Vagina (tissue), 2 donors: Measurements from ENCODE around the gene DNAAF2. TPM values are rescaled to one million over a fixed set of nuclear protein-coding genes. Genes with fewer than 3 reads are reported as not detected.

ENCODE experiments used
- DNase-seq, 2 donors: peaks; one replicate each; pipeline ENCODE4 v3.0.0-alpha.2; 2017; ENCODE audit errors: extremely low spot score in 2 of 2
- H3K27ac ChIP-seq: fragments of 200-600 bp; sonication (generic); one replicate; pipeline ENCODE4 v1.5.1; 2019
- H3K27me3 ChIP-seq: fragments of 200-600 bp; sonication (generic); one replicate; pipeline ENCODE4 v1.5.1; 2019
- H3K36me3 ChIP-seq, 2 donors: fragments of 200-600 bp; sonication (generic); one replicate each; pipeline ENCODE4 v1.5.1; 2017 to 2019
- H3K4me1 ChIP-seq: fragments of 200-600 bp; sonication (generic); one replicate; pipeline ENCODE4 v1.5.1; 2019
- H3K4me3 ChIP-seq, 2 donors: fragments of 200-600 bp; sonication (generic); 1 replicate in 1 of 2; 2 replicates in 1 of 2; pipeline ENCODE4 v1.5.1; 2016 to 2019
- H3K9me3 ChIP-seq: fragments of 200-600 bp; sonication (generic); one replicate; pipeline ENCODE4 v1.5.1; 2019
- CTCF ChIP-seq, 3 experiments: fragments of 450-650 bp in 2 of 3; fragments of 200-600 bp in 1 of 3; sonication (generic) in 1 of 3; IDR thresholded peaks; one replicate each; pipeline ENCODE4 v1.5.1; 2017 to 2019; ENCODE audit warnings: antibody characterized with exemption in 3 of 3, mild to moderate bottlenecking in 2 of 3, moderate library complexity in 2 of 3
- POLR2A ChIP-seq, 2 donors: fragments of 450-650 bp; IDR thresholded peaks; one replicate each; pipeline ENCODE4 v1.6.1; 2017; ENCODE audit warnings: antibody characterized with exemption in 2 of 2, mild to moderate bottlenecking in 2 of 2, moderate library complexity in 2 of 2
- POLR2AphosphoS5 ChIP-seq, 2 donors: sonication (generic); formaldehyde crosslinking; IDR thresholded peaks; one replicate each; pipeline ENCODE4 v1.9.0; 2017; ENCODE audit warnings: antibody characterized with exemption in 2 of 2, mild to moderate bottlenecking in 2 of 2, low read depth in 1 of 2; ENCODE audit not compliant: insufficient read depth in 1 of 2
- intact Hi-C: fragments of 100-400 bp; cut with DNase I; formaldehyde crosslinking; loops from one replicate; pipeline ENCODE4 v1.15.1; 2023
- total RNA-seq: library from RNA; depleted of rRNA; stranded (reverse); fragments of >200 nt; gene quantifications from one replicate; pipeline ENCODE4 v1.2.3, GENCODE V29; 2016

Gene DNAAF2
- total RNA-seq, 1 donor from 2014 or later = 7.9 TPM

- no peak overlapping the region for H3K4me3 ChIP-seq
- intact Hi-C loops = loop anchor here (2.0 kb wide), 1 partner anchor 49 kb away; no protein-coding TSS in a partner anchor
- peaks cover 40% of the 10 kb centered on the region for H3K4me1 ChIP-seq
- H3K9me3 ChIP-seq = no peaks in the 10 kb centered on the region
- H3K27ac ChIP-seq = no peak overlapping the region
- no peak for DNase-seq
- TF ChIP-seq POLR2AphosphoS5 (IDR thresholded peaks at IDR 0.05; ENCODE audit: insufficient read depth in 1 of 2, low read depth in 1 of 2) (no peak), POLR2A (IDR thresholded peaks at IDR 0.05) (no peak), CTCF (IDR thresholded peaks at IDR 0.05) (no peak)
- no peaks in the 10 kb centered on the region for H3K36me3 ChIP-seq
- no peaks in the 10 kb centered on the region for H3K27me3 ChIP-seq
Observed at GRCh38 chr14:49641697-49642129, 6.7 kb upstream of the DNAAF2 start.

GRCh38 chr14:49640540-49641417 lies 5.7 kb upstream of the DNAAF2 start:
- no peaks in the 10 kb centered on the region for H3K36me3 ChIP-seq
- H3K4me1 ChIP-seq = peaks cover 49% of the 10 kb centered on the region
- intact Hi-C loops = loop anchor here (2.0 kb wide), 1 partner anchor 50 kb away; no protein-coding TSS in a partner anchor
- H3K27me3 ChIP-seq = no peaks in the 10 kb centered on the region
- no peak overlapping the region for H3K27ac ChIP-seq
- TF ChIP-seq POLR2AphosphoS5 (IDR thresholded peaks at IDR 0.05; ENCODE audit: insufficient read depth in 1 of 2, low read depth in 1 of 2) (no peak), POLR2A (IDR thresholded peaks at IDR 0.05) (no peak), CTCF (IDR thresholded peaks at IDR 0.05) (no peak)
- H3K9me3 ChIP-seq = no peaks in the 10 kb centered on the region
- no peak for DNase-seq
- no peak overlapping the region for H3K4me3 ChIP-seq

GRCh38 chr14:49637534-49638078 lies 2.6 kb upstream of the DNAAF2 start:
- TF ChIP-seq POLR2AphosphoS5 (IDR thresholded peaks at IDR 0.05; ENCODE audit: insufficient read depth in 1 of 2, low read depth in 1 of 2) (no peak), POLR2A (IDR thresholded peaks at IDR 0.05) (no peak), CTCF (IDR thresholded peaks at IDR 0.05) (no peak)
- DNase-seq = no peak
- no peak overlapping the region for H3K4me3 ChIP-seq
- no peaks in the 10 kb centered on the region for H3K36me3 ChIP-seq
- no peaks in the 10 kb centered on the region for H3K9me3 ChIP-seq
- H3K27ac ChIP-seq = no peak overlapping the region
- H3K4me1 ChIP-seq = peaks cover 57% of the 10 kb centered on the region
- intact Hi-C loops = no loop called here
- H3K27me3 ChIP-seq = no peaks in the 10 kb centered on the region

GRCh38 chr14:49636866-49637265 lies 1.8 kb upstream of the DNAAF2 start:
- intact Hi-C loops = no loop called here
- H3K27ac ChIP-seq = no peak overlapping the region
- H3K4me3 ChIP-seq = no peak overlapping the region
- no peaks in the 10 kb centered on the region for H3K27me3 ChIP-seq
- no peaks in the 10 kb centered on the region for H3K9me3 ChIP-seq
- no peak for DNase-seq
- H3K4me1 ChIP-seq = peaks cover 57% of the 10 kb centered on the region
- TF ChIP-seq CTCF (IDR thresholded peaks at IDR 0.05) (no peak), POLR2A (IDR thresholded peaks at IDR 0.05) (no peak), POLR2AphosphoS5 (IDR thresholded peaks at IDR 0.05; ENCODE audit: insufficient read depth in 1 of 2, low read depth in 1 of 2) (no peak)
- no peaks in the 10 kb centered on the region for H3K36me3 ChIP-seq
